Keratinocyte (primary cell): ENCODE data around the gene PRKN. TPM values are rescaled to one million over a fixed set of nuclear protein-coding genes. Genes with fewer than 3 reads are reported as not detected.

Experiments
- DNase-seq: peaks from one replicate; pipeline ENCODE4 v3.0.0-alpha.2; 2011; ENCODE audit warnings: low read depth, missing footprints, low spot score
- FAIRE-seq: peaks from 2 replicates; lab custom pipeline; 2011; peaks lifted over from hg19 to GRCh38; lab: Jason Lieb, UNC
- H2AFZ ChIP-seq: 2 replicates; pipeline ENCODE4 v1.6.0; 2012; ENCODE audit warnings: low read length, control low read depth, inconsistent platforms; ENCODE audit not compliant: control insufficient read depth
- H3K27ac ChIP-seq: 2 replicates; pipeline ENCODE4 v1.5.1; 2011; ENCODE audit warnings: low read length; ENCODE audit not compliant: control insufficient read depth, insufficient read depth
- H3K27me3 ChIP-seq: 3 replicates; pipeline ENCODE4 v1.6.0; 2011; ENCODE audit warnings: low read length; ENCODE audit not compliant: control insufficient read depth, insufficient read depth; ENCODE audit errors: extremely low read depth
- H3K36me3 ChIP-seq, 2 experiments: 2 replicates in 1 of 2; 3 replicates in 1 of 2; pipeline ENCODE4 v1.5.1; 2011; ENCODE audit warnings: low read length in 2 of 2, mild to moderate bottlenecking in 1 of 2; ENCODE audit not compliant: control insufficient read depth in 2 of 2, insufficient read depth in 2 of 2; ENCODE audit errors: extremely low read depth in 1 of 2
- H3K4me1 ChIP-seq: 3 replicates; pipeline ENCODE4 v1.5.1; 2011; ENCODE audit warnings: low read length; ENCODE audit not compliant: control insufficient read depth, insufficient read depth; ENCODE audit errors: extremely low read depth
- H3K4me2 ChIP-seq: 3 replicates; pipeline ENCODE4 v1.6.0; 2011; ENCODE audit warnings: low read depth, low read length; ENCODE audit not compliant: control insufficient read depth, insufficient read depth; ENCODE audit errors: extremely low read depth
- H3K4me3 ChIP-seq, 3 experiments: fragments of 200-600 bp in 1 of 3; sonication (generic) in 1 of 3; 2 replicates in 2 of 3; 3 replicates in 1 of 3; pipeline ENCODE4 v1.5.1; 2011 to 2016; ENCODE audit warnings: low read length in 3 of 3, mild to moderate bottlenecking in 3 of 3, control low read depth in 2 of 3, inconsistent platforms in 1 of 3, low read depth in 1 of 3, mixed read lengths in 1 of 3, mixed run types in 1 of 3, moderate library complexity in 1 of 3; ENCODE audit not compliant: control insufficient read depth in 2 of 3, insufficient read depth in 2 of 3; ENCODE audit errors: extremely low read depth in 1 of 3
- H3K79me2 ChIP-seq: 2 replicates; pipeline ENCODE4 v1.6.0; 2012; ENCODE audit warnings: low read length; ENCODE audit not compliant: control insufficient read depth, insufficient read depth
- H3K9ac ChIP-seq: 3 replicates; pipeline ENCODE4 v1.6.0; 2011; ENCODE audit warnings: low read length; ENCODE audit not compliant: control insufficient read depth, insufficient read depth; ENCODE audit errors: extremely low read depth
- H3K9me1 ChIP-seq: 3 replicates; pipeline ENCODE4 v1.6.0; 2011; ENCODE audit warnings: low read length; ENCODE audit not compliant: control insufficient read depth, insufficient read depth; ENCODE audit errors: extremely low read depth
- H3K9me3 ChIP-seq: 2 replicates; pipeline ENCODE4 v1.5.1; 2012; ENCODE audit warnings: low read depth, low read length; ENCODE audit not compliant: control insufficient read depth
- H4K20me1 ChIP-seq: 3 replicates; pipeline ENCODE4 v1.6.0; 2011; ENCODE audit warnings: low read length; ENCODE audit not compliant: control insufficient read depth, insufficient read depth; ENCODE audit errors: extremely low read depth
- CTCF ChIP-seq, 3 experiments: IDR thresholded peaks in 1 of 3; conservative IDR thresholded peaks in 1 of 3; optimal IDR thresholded peaks in 1 of 3; 2 replicates in 2 of 3; 3 replicates in 1 of 3; pipeline versions ENCODE3 to v1.5.1; 2011; ENCODE audit warnings: low read length in 3 of 3, mild to moderate bottlenecking in 3 of 3, moderate library complexity in 2 of 3, control low read depth in 1 of 3, inconsistent platforms in 1 of 3; ENCODE audit not compliant: insufficient read depth in 2 of 3; ENCODE audit errors: extremely low read depth in 1 of 3
- EZH2 ChIP-seq: IDR thresholded peaks from one replicate; pipeline ENCODE4 v1.6.1; 2012; ENCODE audit warnings: inconsistent platforms, mild to moderate bottlenecking, low read length, moderate library complexity
- dilution Hi-C: fragments of 300-500 bp; cut with MboI; formaldehyde crosslinking; loops from one replicate; pipeline ENCODE4 v1.7.0; 2020; ENCODE audit warnings: low sequenced_read_pairs; ENCODE audit not compliant: extremely low pct_ligation_motif_present
- polyA plus RNA-seq, 5 experiments: library from polyadenylated mRNA; depleted of rRNA in 3 of 5; stranded (reverse) in 3 of 5; stranded (forward) in 1 of 5; unstranded in 1 of 5; fragments of >200 nt; gene quantifications; 1 replicate in 1 of 5; 2 replicates in 3 of 5; 3 replicates in 1 of 5; pipeline versions ENCODE4 v1.2.1 to v1.2.3, GENCODE V29; 2011 to 2012; ENCODE audit warnings: missing spikeins in 2 of 5, low read depth in 1 of 5, low replicate concordance in 1 of 5

PRKN gene
- polyA plus RNA-seq, 1 donor (not counting 4 experiments of a cell fraction or from before 2014, with no cell fraction given), result 0.67 TPM

DNA sequence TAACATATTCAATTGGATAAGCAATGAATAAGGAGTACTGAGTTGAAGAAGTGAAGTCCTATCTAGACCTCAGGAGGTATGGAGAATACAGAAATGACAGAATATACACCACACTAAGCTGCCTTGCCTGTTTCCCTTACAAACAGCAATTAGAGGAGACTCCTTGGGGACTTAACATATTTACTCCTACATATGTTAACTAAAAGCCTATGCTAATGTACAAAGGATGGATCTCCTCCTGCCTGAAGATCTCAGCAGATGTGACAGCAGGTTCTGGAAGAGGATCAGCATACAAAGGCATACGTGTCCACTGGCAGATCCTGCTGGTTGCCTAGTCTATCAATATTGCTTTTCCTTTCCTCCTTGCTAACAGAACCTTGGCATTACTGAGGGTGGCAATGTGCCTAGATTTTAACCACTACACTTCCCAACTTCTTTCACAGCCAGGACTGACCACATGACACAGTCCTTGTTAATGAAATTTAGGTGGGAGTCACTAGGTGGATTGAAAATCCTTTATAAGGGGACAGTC, 29.6 kb downstream of the PRKN start:
- no peak for FAIRE-seq
- H3K27me3 ChIP-seq, result no peaks in the 10 kb centered on the region
- TF ChIP-seq EZH2, result no peak
- no peak overlapping the region for H3K4me2 ChIP-seq
- no peaks in the 10 kb centered on the region for H3K9me3 ChIP-seq
- DNase-seq, result no peak
- dilution Hi-C loops, result no loop called here
- H3K9me1 ChIP-seq, result no peaks in the 10 kb centered on the region
- H2AFZ ChIP-seq, result no peak overlapping the region
- no peaks in the 10 kb centered on the region for H3K36me3 ChIP-seq
- no peaks in the 10 kb centered on the region for H4K20me1 ChIP-seq
- H3K79me2 ChIP-seq, result no peaks in the 10 kb centered on the region
- no peak overlapping the region for H3K4me3 ChIP-seq
- no peak overlapping the region for H3K27ac ChIP-seq
- no peak overlapping the region for H3K9ac ChIP-seq
- no peaks in the 10 kb centered on the region for H3K4me1 ChIP-seq

GRCh38 chr6:162690158-162690557, 37.4 kb downstream of the PRKN start:
- dilution Hi-C loops, result no loop called here
- Histone ChIP-seq H3K4me1 (no peaks in the 10 kb centered on the region), H3K9me3 (no peaks in the 10 kb centered on the region), H3K79me2 (no peaks in the 10 kb centered on the region), H3K4me3 (no peak overlapping the region), H3K9ac (no peak overlapping the region), H4K20me1 (no peaks in the 10 kb centered on the region), H2AFZ (no peak overlapping the region), H3K36me3 (no peaks in the 10 kb centered on the region), H3K27ac (no peak overlapping the region), H3K27me3 (no peaks in the 10 kb centered on the region), H3K4me2 (no peak overlapping the region), H3K9me1 (no peaks in the 10 kb centered on the region)
- no peak for TF ChIP-seq EZH2
- TF ChIP-seq CTCF (optimal IDR thresholded peaks at IDR 0.05 in 1 of 3, IDR thresholded peaks at IDR 0.05 in 1 of 3, conservative IDR thresholded peaks at IDR 0.05 in 1 of 3; ENCODE audit: extremely low read depth in 1 of 3, insufficient read depth in 2 of 3, low read length in 3 of 3), result no peak
- FAIRE-seq (no peak), DNase-seq (no peak)

DNA sequence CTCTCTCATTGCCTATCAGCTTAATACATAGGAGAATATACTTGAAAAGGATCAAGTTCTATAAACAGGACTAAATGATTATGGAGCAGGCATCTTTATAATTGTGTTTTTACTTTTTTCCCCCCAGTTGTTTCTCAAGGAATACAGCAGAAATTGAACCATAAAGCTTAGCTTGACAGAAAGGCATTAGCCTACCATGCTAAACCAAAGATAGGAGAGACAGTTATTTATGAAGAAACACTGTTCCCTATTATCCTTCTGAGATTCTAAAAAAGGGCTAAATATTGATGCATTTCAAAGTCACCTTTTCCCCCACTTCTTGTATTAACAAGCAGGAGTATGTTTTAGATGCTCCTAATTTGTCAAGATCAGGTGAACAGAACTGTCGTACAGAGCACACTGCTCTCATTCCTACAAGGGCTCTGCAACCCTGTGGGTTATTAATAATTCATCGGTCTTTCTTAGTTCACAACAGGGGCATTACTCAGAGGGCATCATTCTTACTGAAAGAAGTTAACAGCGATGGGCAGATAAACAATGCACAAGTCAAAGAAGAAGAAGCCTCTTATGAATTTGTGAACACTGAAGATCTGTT, 38.7 kb downstream of the PRKN start:
- no peaks in the 10 kb centered on the region for H3K9me3 ChIP-seq
- no peak for DNase-seq
- no peaks in the 10 kb centered on the region for H3K27me3 ChIP-seq
- no peak overlapping the region for H3K4me3 ChIP-seq
- no peak for FAIRE-seq
- H3K27ac ChIP-seq, result no peak overlapping the region
- no peaks in the 10 kb centered on the region for H3K9me1 ChIP-seq
- no peaks in the 10 kb centered on the region for H3K79me2 ChIP-seq
- dilution Hi-C loops, result no loop called here
- no peaks in the 10 kb centered on the region for H4K20me1 ChIP-seq
- H2AFZ ChIP-seq, result no peak overlapping the region
- H3K9ac ChIP-seq, result no peak overlapping the region
- H3K36me3 ChIP-seq, result no peaks in the 10 kb centered on the region
- TF ChIP-seq EZH2, result no peak
- TF ChIP-seq CTCF (optimal IDR thresholded peaks at IDR 0.05 in 1 of 3, IDR thresholded peaks at IDR 0.05 in 1 of 3, conservative IDR thresholded peaks at IDR 0.05 in 1 of 3; ENCODE audit: extremely low read depth in 1 of 3, insufficient read depth in 2 of 3, low read length in 3 of 3), result no peak
- H3K4me1 ChIP-seq, result no peaks in the 10 kb centered on the region
- H3K4me2 ChIP-seq, result no peak overlapping the region
